HG03045 (cell line): ENCODE data around the gene CCNDBP1.
"Not testable (repeated sequence)": the region's sequence is repeated elsewhere in the genome, so short reads cannot be mapped to it uniquely, and the experiment has no call there.

Source experiments
- ATAC-seq: cut with Tn5 transposase; IDR thresholded peaks from one replicate; pipeline ENCODE4 v1.9.1; 2021; ENCODE audit warnings: mild to moderate bottlenecking, moderate library complexity; ENCODE audit not compliant: unreplicated experiment

CCNDBP1 gene

GRCh38 chr15:43190178-43190577 lies 5.0 kb downstream of the CCNDBP1 start:
- no peak for ATAC-seq

GRCh38 chr15:43193710-43194109 lies 8.5 kb downstream of the CCNDBP1 start:
- ATAC-seq = no peak

GRCh38 chr15:43194795-43195194 lies 9.6 kb downstream of the CCNDBP1 start:
- ATAC-seq = no peak

GRCh38 chr15:43196760-43197548 lies 11.8 kb downstream of the CCNDBP1 start:
- ATAC-seq = no peak

GRCh38 chr15:43197773-43198172 lies 12.6 kb downstream of the CCNDBP1 start:
- not testable (repeated sequence) for ATAC-seq

GRCh38 chr15:43198556-43198955 lies 13.4 kb downstream of the CCNDBP1 start:
- ATAC-seq = not testable (repeated sequence)

- no peak for ATAC-seq
Measured at GRCh38 chr15:43198992-43199391, 13.8 kb downstream of the CCNDBP1 start.

- ATAC-seq = no peak
Measured at GRCh38 chr15:43199945-43200488, 14.8 kb downstream of the CCNDBP1 start.

GRCh38 chr15:43204016-43204901 lies 19.1 kb downstream of the CCNDBP1 start:
- no peak for ATAC-seq

- ATAC-seq = no peak
Measured at GRCh38 chr15:43206054-43206453, 20.9 kb downstream of the CCNDBP1 start.

- no peak for ATAC-seq
Measured at GRCh38 chr15:43207024-43207423, 21.8 kb downstream of the CCNDBP1 start.

- ATAC-seq = no peak
Measured at GRCh38 chr15:43208052-43209002, 23.1 kb downstream of the CCNDBP1 start.

- no peak for ATAC-seq
Measured at GRCh38 chr15:43209059-43209824, 24.0 kb downstream of the CCNDBP1 start.

GRCh38 chr15:43210172-43210745 lies 25.1 kb downstream of the CCNDBP1 start:
- no peak for ATAC-seq

GRCh38 chr15:43210807-43211206 lies 25.6 kb downstream of the CCNDBP1 start:
- ATAC-seq = no peak

- no peak for ATAC-seq
Measured at GRCh38 chr15:43211224-43211735, 26.1 kb downstream of the CCNDBP1 start.

- no peak for ATAC-seq
Measured at GRCh38 chr15:43212299-43212698, 27.1 kb downstream of the CCNDBP1 start.

GRCh38 chr15:43212951-43213350 lies 27.7 kb downstream of the CCNDBP1 start:
- no peak for ATAC-seq

- ATAC-seq = no peak
Measured at GRCh38 chr15:43213466-43213865, 28.3 kb downstream of the CCNDBP1 start.
